Right lobe of liver (tissue), 4 donors: Measurements from ENCODE around the gene LIMS1.
"Not testable (repeated sequence)": the region's sequence is repeated elsewhere in the genome, so short reads cannot be mapped to it uniquely, and the experiment has no call there.

Experiments used
- POLR2A ChIP-seq: fragments of 450-650 bp; IDR thresholded peaks from one replicate; pipeline ENCODE4 v1.6.1; 2017; ENCODE audit warnings: antibody characterized with exemption, mild to moderate bottlenecking
- TF ChIP-seq, protein P1 (sequence below), 4 donors: fragments of 200-600 bp in 3 of 4; fragments of 450-650 bp in 1 of 4; IDR thresholded peaks; one replicate each; pipeline versions ENCODE4 v1.5.1 to v1.8.0; 2016 to 2022; ENCODE audit warnings: antibody characterized with exemption in 4 of 4, mild to moderate bottlenecking in 2 of 4
- donor health status: DM: no; HTN: no; CAD: no.
- donor health status: DM: no; HTN: no; CAD: no.
- donor health status: DM: no; HTN: yes; CAD: no.

GRCh38 chr2:108653849-108654248 lies 119.6 kb downstream of the LIMS1 start:
- TF ChIP-seq, protein P1, sequence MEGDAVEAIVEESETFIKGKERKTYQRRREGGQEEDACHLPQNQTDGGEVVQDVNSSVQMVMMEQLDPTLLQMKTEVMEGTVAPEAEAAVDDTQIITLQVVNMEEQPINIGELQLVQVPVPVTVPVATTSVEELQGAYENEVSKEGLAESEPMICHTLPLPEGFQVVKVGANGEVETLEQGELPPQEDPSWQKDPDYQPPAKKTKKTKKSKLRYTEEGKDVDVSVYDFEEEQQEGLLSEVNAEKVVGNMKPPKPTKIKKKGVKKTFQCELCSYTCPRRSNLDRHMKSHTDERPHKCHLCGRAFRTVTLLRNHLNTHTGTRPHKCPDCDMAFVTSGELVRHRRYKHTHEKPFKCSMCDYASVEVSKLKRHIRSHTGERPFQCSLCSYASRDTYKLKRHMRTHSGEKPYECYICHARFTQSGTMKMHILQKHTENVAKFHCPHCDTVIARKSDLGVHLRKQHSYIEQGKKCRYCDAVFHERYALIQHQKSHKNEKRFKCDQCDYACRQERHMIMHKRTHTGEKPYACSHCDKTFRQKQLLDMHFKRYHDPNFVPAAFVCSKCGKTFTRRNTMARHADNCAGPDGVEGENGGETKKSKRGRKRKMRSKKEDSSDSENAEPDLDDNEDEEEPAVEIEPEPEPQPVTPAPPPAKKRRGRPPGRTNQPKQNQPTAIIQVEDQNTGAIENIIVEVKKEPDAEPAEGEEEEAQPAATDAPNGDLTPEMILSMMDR (IDR thresholded peaks at IDR 0.05): not testable (repeated sequence)
- not testable (repeated sequence) for TF ChIP-seq POLR2A
